HG02588 (cell line): ENCODE results near the gene KIFC3.
"Not testable (repeated sequence)": the region's sequence is repeated elsewhere in the genome, so short reads cannot be mapped to it uniquely, and the experiment has no call there.

ENCODE experiments used
- ATAC-seq: cut with Tn5 transposase; IDR thresholded peaks from one replicate; pipeline ENCODE4 v1.9.1; 2021; ENCODE audit warnings: mild to moderate bottlenecking, moderate library complexity; ENCODE audit not compliant: unreplicated experiment

Gene KIFC3

GRCh38 chr16:57755726-57756423 lies 46.4 kb downstream of the KIFC3 start:
- no peak for ATAC-seq

- ATAC-seq = no peak
These were observed 47.1 kb downstream of the KIFC3 start for GRCh38 chr16:57755061-57755684.

- ATAC-seq = no peak
These were observed 47.8 kb downstream of the KIFC3 start for GRCh38 chr16:57754354-57755060.

GRCh38 chr16:57753448-57754353 lies 48.6 kb downstream of the KIFC3 start:
- no peak for ATAC-seq

GRCh38 chr16:57752581-57753447 lies 49.5 kb downstream of the KIFC3 start:
- ATAC-seq = no peak

- no peak for ATAC-seq
These were observed 50.1 kb downstream of the KIFC3 start for GRCh38 chr16:57752203-57752580.

DNA sequence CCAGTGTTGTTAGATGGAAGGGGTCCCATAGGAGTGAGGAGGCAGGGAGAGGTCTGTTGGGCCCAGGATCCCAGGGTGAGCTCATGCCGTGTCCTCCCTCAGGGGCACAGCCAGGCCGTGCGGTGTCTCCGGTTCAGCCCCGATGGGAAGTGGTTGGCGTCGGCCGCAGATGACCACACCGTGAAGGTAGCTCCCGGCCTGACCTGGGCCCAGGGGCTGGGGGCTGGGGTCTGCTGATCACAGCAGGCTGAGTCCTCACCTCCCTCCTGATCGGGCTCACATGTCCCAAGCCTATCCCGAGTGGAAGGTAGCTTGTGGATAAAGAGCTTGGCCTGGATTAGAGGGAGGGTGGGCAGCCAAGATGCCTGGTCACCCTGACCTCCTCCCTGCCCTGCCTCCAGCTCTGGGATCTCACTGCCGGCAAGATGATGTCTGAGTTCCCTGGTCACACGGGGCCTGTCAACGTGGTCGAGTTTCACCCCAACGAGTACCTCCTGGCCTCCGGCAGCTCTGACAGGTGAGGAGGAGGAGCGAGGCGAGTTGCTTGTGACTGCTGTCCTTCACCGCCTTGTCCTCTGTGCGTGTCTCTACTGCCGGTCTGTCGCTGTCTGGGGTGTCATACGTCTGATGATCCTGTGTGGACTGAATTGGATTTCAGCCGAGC lies 50.6 kb downstream of the KIFC3 start:
- no peak for ATAC-seq

DNA sequence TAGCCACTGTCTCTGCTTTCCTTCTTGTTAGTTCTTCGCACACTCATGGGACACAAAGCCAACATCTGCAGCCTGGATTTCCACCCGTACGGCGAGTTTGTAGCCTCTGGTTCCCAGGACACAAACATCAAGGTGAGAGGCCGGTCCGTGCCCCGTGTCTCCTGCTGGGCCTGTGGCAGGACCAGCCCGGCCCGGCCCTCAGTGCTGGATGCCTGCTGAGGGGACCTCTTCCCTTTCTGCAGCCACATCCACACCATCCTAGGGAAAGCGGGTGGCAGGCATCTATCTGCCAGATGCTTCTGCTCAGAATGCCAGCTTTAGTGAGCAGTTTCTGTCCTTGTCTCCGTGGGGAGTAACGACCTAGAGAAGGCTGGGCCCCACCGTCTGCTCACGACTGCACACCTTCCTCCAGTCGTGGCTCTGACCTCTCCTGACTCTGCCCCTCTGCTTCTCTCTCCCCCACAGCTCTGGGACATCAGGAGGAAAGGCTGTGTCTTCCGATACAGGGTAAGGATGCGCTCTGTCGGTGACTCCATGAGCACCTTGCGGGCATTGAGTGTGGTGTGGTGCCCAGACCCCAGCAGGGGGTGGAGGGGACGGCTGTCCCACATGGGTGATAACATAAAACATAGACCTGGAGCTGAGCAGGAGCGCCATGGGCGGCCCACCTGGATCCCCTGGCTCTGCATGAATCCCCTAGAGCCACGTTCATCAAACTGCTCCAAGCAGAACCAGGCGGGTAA lies 51.3 kb downstream of the KIFC3 start:
- ATAC-seq = no peak

GRCh38 chr16:57749856-57750452 lies 52.3 kb downstream of the KIFC3 start:
- no peak for ATAC-seq

GRCh38 chr16:57749101-57749692 lies 53.1 kb downstream of the KIFC3 start:
- ATAC-seq = no peak

- no peak for ATAC-seq
These were observed 53.7 kb downstream of the KIFC3 start for GRCh38 chr16:57748596-57748995.

DNA sequence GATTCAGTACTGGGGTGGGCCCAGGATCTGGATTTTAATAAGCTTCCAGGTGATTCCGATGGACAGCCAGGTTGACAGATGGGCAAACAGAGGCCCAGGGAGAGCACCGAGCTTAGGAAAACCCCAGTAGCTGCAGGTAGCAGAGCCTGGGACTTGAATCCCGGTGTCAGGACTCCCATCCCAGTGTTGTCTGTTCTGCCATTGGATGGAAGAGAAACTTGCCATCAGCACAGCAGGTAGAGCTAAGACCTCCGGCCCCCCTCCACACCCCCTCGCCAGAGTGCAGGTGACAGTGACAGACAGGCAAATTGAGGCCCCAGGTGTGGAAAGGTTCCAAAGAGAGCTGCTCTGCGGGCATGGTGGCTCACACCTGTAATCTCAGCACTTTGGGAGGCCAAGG lies 54.3 kb downstream of the KIFC3 start:
- no peak for ATAC-seq

- no peak for ATAC-seq
These were observed 54.8 kb downstream of the KIFC3 start for GRCh38 chr16:57747496-57747895.

DNA sequence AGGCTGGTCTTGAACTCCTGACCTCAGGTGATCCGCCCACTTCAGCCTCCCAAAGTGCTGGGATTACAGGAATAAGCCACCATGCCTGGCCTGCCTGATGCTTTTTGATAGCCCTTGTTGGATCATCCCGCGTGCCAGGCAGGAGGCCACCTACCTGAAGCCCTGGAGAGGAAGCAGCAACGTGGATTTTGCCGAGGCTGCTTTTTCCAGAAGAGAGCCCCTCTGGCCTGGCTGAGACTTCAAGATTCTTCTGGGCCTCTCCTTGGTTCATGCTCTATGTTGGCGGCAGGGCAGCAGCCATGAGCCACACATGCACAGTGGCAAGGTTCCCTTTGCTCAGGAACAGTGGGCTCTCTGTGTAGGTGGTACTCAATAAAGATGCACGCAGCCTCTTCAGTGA lies 55.2 kb downstream of the KIFC3 start:
- no peak for ATAC-seq

GRCh38 chr16:57746316-57746715 lies 56.0 kb downstream of the KIFC3 start:
- not testable (repeated sequence) for ATAC-seq

DNA sequence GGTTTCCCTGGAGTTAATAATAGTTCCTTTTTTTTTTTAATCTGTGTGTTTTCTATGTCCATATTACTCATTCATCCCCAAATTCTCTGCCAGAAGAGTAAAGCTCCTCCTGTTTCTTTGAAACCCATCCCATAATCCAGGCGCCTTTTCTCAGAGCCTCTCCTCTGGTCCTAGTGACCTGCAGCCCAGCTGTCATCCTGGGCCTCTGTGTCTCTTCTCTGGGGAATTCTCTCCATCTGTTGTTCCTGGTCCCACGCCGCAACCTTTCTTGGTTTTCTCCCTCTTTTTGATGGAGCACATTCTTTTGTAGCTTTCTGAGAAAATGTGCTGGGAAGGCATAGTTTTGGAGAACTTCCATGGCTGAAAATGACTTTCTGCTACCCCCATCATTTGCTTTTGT lies 56.5 kb downstream of the KIFC3 start:
- ATAC-seq = no peak

- no peak for ATAC-seq
These were observed 57.7 kb downstream of the KIFC3 start for GRCh38 chr16:57744642-57744903.

GRCh38 chr16:57743886-57744641 lies 58.2 kb downstream of the KIFC3 start:
- ATAC-seq = no peak
